CD8-positive, alpha-beta memory T cell (primary cell): ENCODE results near the gene SP4. TPM values are rescaled to one million over a fixed set of nuclear protein-coding genes. Genes with fewer than 3 reads are reported as not detected.

Experiments
- CTCF ChIA-PET: fragments of 350-600 bp; sonication (Branson Sonifier 250); formaldehyde crosslinking; loops from one replicate; lab custom pipeline; 2021; ENCODE audit warnings: antibody characterized with exemption; lab: Charles Lee
- POLR2A ChIA-PET: fragments of 350-600 bp; sonication (Branson Sonifier 250); formaldehyde crosslinking; loops from one replicate; lab custom pipeline; 2021; ENCODE audit warnings: antibody characterized with exemption; lab: Charles Lee
- DNase-seq, 5 donors: peaks; one replicate each; pipeline versions ENCODE4 v3.0.0 to v3.0.0-alpha.2; 2020 to 2022; ENCODE audit warnings: mixed read lengths in 1 of 5
- H3K27ac ChIP-seq: one replicate; pipeline ENCODE4 v1.7.0; 2013; ENCODE audit warnings: low read depth, mild to moderate bottlenecking, low read length, moderate library complexity
- H3K27me3 ChIP-seq: 2 replicates; pipeline ENCODE4 v1.7.0; 2013; ENCODE audit warnings: low read length, mild to moderate bottlenecking; ENCODE audit not compliant: insufficient read depth, poor library complexity, severe bottlenecking
- H3K36me3 ChIP-seq: 2 replicates; pipeline ENCODE4 v1.7.0; 2013; ENCODE audit warnings: mild to moderate bottlenecking, low read length, moderate library complexity; ENCODE audit not compliant: insufficient read depth
- H3K4me1 ChIP-seq: 2 replicates; pipeline ENCODE4 v1.7.0; 2013; ENCODE audit warnings: mild to moderate bottlenecking, low read length, moderate library complexity; ENCODE audit not compliant: insufficient read depth
- H3K4me3 ChIP-seq: 2 replicates; pipeline ENCODE4 v1.7.0; 2013; ENCODE audit warnings: mild to moderate bottlenecking, low read length
- H3K9me3 ChIP-seq: 2 replicates; pipeline ENCODE4 v1.7.0; 2013; ENCODE audit warnings: mild to moderate bottlenecking, low read length
- H3K27ac Mint-ChIP-seq, 8 donors: one replicate each; pipeline ENCODE4 v1.8.0; 2020 to 2021; ENCODE audit warnings: mixed read lengths in 8 of 8, mild to moderate bottlenecking in 6 of 8, inconsistent platforms in 3 of 8, moderate library complexity in 3 of 8
- H3K27me3 Mint-ChIP-seq, 2 donors: one replicate each; pipeline ENCODE4 v1.8.0; 2020 to 2021; ENCODE audit warnings: mixed read lengths in 2 of 2, mild to moderate bottlenecking in 1 of 2, moderate library complexity in 1 of 2
- H3K36me3 Mint-ChIP-seq, 3 donors: one replicate each; pipeline ENCODE4 v1.8.0; 2020 to 2021; ENCODE audit warnings: mixed read lengths in 3 of 3, inconsistent platforms in 1 of 3, mild to moderate bottlenecking in 1 of 3
- H3K4me1 Mint-ChIP-seq, 3 donors: one replicate each; pipeline ENCODE4 v1.8.0; 2020 to 2021; ENCODE audit warnings: mixed read lengths in 3 of 3, inconsistent platforms in 1 of 3, mild to moderate bottlenecking in 1 of 3
- H3K4me3 Mint-ChIP-seq, 7 donors: one replicate each; pipeline ENCODE4 v1.8.0; 2020 to 2021; ENCODE audit warnings: mixed read lengths in 7 of 7, mild to moderate bottlenecking in 6 of 7, moderate library complexity in 4 of 7, inconsistent platforms in 2 of 7
- H3K9me3 Mint-ChIP-seq, 5 donors: one replicate each; pipeline ENCODE4 v1.8.0; 2020 to 2022; ENCODE audit warnings: mixed read lengths in 5 of 5, mild to moderate bottlenecking in 3 of 5, moderate library complexity in 2 of 5, inconsistent platforms in 1 of 5
- polyA plus RNA-seq: library from polyadenylated mRNA; unstranded; fragments of 300-500 nt; fragmentation: Illumina TruSeq; gene quantifications from one replicate; pipeline ENCODE4 v1.2.3, GENCODE V29; 2021
- total RNA-seq, 2 experiments: library from RNA; stranded (reverse); gene quantifications; one replicate each; pipeline ENCODE4 v1.2.3, GENCODE V29; 2021

Gene SP4
- total and polyA plus RNA-seq, 3 experiments from 2014 or later: 14.1 to 22.2 (median 20.0) TPM

GRCh38 chr7:21412957-21413356, 14.9 kb upstream of the SP4 start:
- Histone ChIP-seq H3K36me3 (no peaks in the 10 kb centered on the region), H3K9me3 (no peaks in the 10 kb centered on the region), H3K4me1 (peaks cover 25% of the 10 kb centered on the region), H3K4me3 (no peak overlapping the region), H3K27me3 (no peaks in the 10 kb centered on the region), H3K27ac (no peak overlapping the region)
- Mint-ChIP-seq H3K27me3 (no peaks in the 10 kb centered on the region), H3K4me1 (peaks cover 55 to 68% (median 68%) of the 10 kb centered on the region in 3 donors), H3K9me3 (no peaks in the 10 kb centered on the region), H3K27ac (peak overlapping the region; percentile 76 to 95 (median 89)), H3K36me3 (peaks cover 0 to 17% (median 4%) of the 10 kb centered on the region in 3 donors), H3K4me3 (peak overlapping the region; percentile 17 to 74 (median 69))
- DNase-seq: no peak
- CTCF ChIA-PET: interaction anchor here (0.9 to 3.2 kb wide), 6 partner anchors 9 to 156 kb away, joined by 3 to 13 read pairs (median 3); partner anchors contain the start of gene SP4
- POLR2A ChIA-PET: interaction anchor here (4.4 kb wide), 1 partner anchor 14 kb away, joined by 21 read pairs; the partner anchor contains the start of gene SP4

- peaks cover 25% of the 10 kb centered on the region for H3K4me1 ChIP-seq
- H3K36me3 Mint-ChIP-seq: peaks cover 0 to 18% (median 4%) of the 10 kb centered on the region in 3 donors
- H3K9me3 ChIP-seq: no peaks in the 10 kb centered on the region
- H3K27ac Mint-ChIP-seq: peak overlapping the region; percentile 76 to 95 (median 86)
- H3K27me3 ChIP-seq: no peaks in the 10 kb centered on the region
- peak overlapping the region in 5 of 7 donors; percentile 9 to 74 (median 68) for H3K4me3 Mint-ChIP-seq
- H3K4me3 ChIP-seq: no peak overlapping the region
- H3K4me1 Mint-ChIP-seq: peaks cover 50 to 63% (median 63%) of the 10 kb centered on the region in 3 donors
- H3K27ac ChIP-seq: no peak overlapping the region
- H3K9me3 Mint-ChIP-seq: no peaks in the 10 kb centered on the region
- no peaks in the 10 kb centered on the region for H3K36me3 ChIP-seq
- DNase-seq: no peak
- no peaks in the 10 kb centered on the region for H3K27me3 Mint-ChIP-seq
- ChIA-PET POLR2A (interaction anchor here (4.4 kb wide), 1 partner anchor 14 kb away, joined by 21 read pairs; the partner anchor contains the start of gene SP4), CTCF (interaction anchor here (2.3 to 3.2 kb wide), 2 partner anchors 14 to 152 kb away, joined by 11 to 13 read pairs; partner anchors contain the start of gene SP4)
Measured at GRCh38 chr7:21413502-21413901, 14.4 kb upstream of the SP4 start.

- Mint-ChIP-seq H3K27me3 (no peaks in the 10 kb centered on the region), H3K27ac (peak overlapping the region in 2 of 8 donors; percentile 14 to 24), H3K9me3 (no peaks in the 10 kb centered on the region), H3K4me3 (no peak overlapping the region), H3K4me1 (peaks cover 44 to 59% (median 57%) of the 10 kb centered on the region in 3 donors), H3K36me3 (peaks cover 0 to 21% (median 3%) of the 10 kb centered on the region in 3 donors)
- ChIA-PET CTCF (no interaction called here), POLR2A (interaction anchor here (4.4 kb wide), 1 partner anchor 12 kb away, joined by 21 read pairs; the partner anchor contains the start of gene SP4)
- no peak for DNase-seq
- Histone ChIP-seq H3K4me3 (no peak overlapping the region), H3K27ac (no peak overlapping the region), H3K27me3 (no peaks in the 10 kb centered on the region), H3K9me3 (no peaks in the 10 kb centered on the region), H3K4me1 (peaks cover 25% of the 10 kb centered on the region), H3K36me3 (no peaks in the 10 kb centered on the region)
Measured at GRCh38 chr7:21414795-21415393, 13.0 kb upstream of the SP4 start.

- CTCF ChIA-PET: no interaction called here
- no peaks in the 10 kb centered on the region for H3K27me3 ChIP-seq
- no peaks in the 10 kb centered on the region for H3K9me3 ChIP-seq
- H3K36me3 ChIP-seq: no peaks in the 10 kb centered on the region
- H3K4me3 ChIP-seq: no peak overlapping the region
- peaks cover 0 to 21% (median 2%) of the 10 kb centered on the region in 3 donors for H3K36me3 Mint-ChIP-seq
- H3K4me3 Mint-ChIP-seq: no peak overlapping the region
- H3K27me3 Mint-ChIP-seq: no peaks in the 10 kb centered on the region
- no peaks in the 10 kb centered on the region for H3K9me3 Mint-ChIP-seq
- no peak overlapping the region for H3K27ac ChIP-seq
- H3K27ac Mint-ChIP-seq: no peak overlapping the region
- no peak for DNase-seq
- H3K4me1 Mint-ChIP-seq: peaks cover 28 to 33% (median 29%) of the 10 kb centered on the region in 3 donors
- POLR2A ChIA-PET: no interaction called here
- H3K4me1 ChIP-seq: peaks cover 13% of the 10 kb centered on the region
Measured at GRCh38 chr7:21417647-21418046, 10.2 kb upstream of the SP4 start.

GRCh38 chr7:21422751-21423150, 5.1 kb upstream of the SP4 start:
- H3K36me3 Mint-ChIP-seq: peaks cover 0 to 7% (median 4%) of the 10 kb centered on the region in 3 donors
- no peak overlapping the region for H3K27ac Mint-ChIP-seq
- H3K27me3 ChIP-seq: no peaks in the 10 kb centered on the region
- H3K4me1 ChIP-seq: peaks cover 5% of the 10 kb centered on the region
- no peaks in the 10 kb centered on the region for H3K9me3 Mint-ChIP-seq
- no peaks in the 10 kb centered on the region for H3K27me3 Mint-ChIP-seq
- H3K4me1 Mint-ChIP-seq: peaks cover 3 to 11% (median 9%) of the 10 kb centered on the region in 3 donors
- H3K27ac ChIP-seq: no peak overlapping the region
- H3K4me3 Mint-ChIP-seq: no peak overlapping the region
- H3K9me3 ChIP-seq: no peaks in the 10 kb centered on the region
- H3K36me3 ChIP-seq: no peaks in the 10 kb centered on the region
- CTCF ChIA-PET: interaction anchor here (0.9 kb wide), 1 partner anchor 10 kb away, joined by 3 read pairs; no protein-coding TSS in a partner anchor
- POLR2A ChIA-PET: no interaction called here
- H3K4me3 ChIP-seq: no peak overlapping the region
- no peak for DNase-seq

- H3K9me3 ChIP-seq: no peaks in the 10 kb centered on the region
Measured at GRCh38 chr7:21425290-21425689, 2.6 kb upstream of the SP4 start.

GRCh38 chr7:21426286-21427181, 1.3 kb upstream of the SP4 start:
- Mint-ChIP-seq H3K9me3 (no peaks in the 10 kb centered on the region), H3K4me3 (peak overlapping the region; percentile 91 to 100 (median 98)), H3K36me3 (peaks cover 5 to 30% (median 6%) of the 10 kb centered on the region in 3 donors), H3K27ac (peak overlapping the region in 7 of 8 donors; percentile 82 to 98 (median 87)), H3K4me1 (peaks cover 32 to 43% (median 43%) of the 10 kb centered on the region in 3 donors), H3K27me3 (no peaks in the 10 kb centered on the region)
- ChIA-PET POLR2A (interaction anchor here (1.0 to 2.3 kb wide), 5 partner anchors 13 to 88 kb away, joined by 3 to 21 read pairs (median 11); no protein-coding TSS in a partner anchor), CTCF (interaction anchor here (0.9 to 1.9 kb wide), 10 partner anchors 14 to 168 kb away, joined by 3 to 13 read pairs (median 4); no protein-coding TSS in a partner anchor)
- DNase-seq: no peak
- Histone ChIP-seq H3K36me3 (peaks cover 6% of the 10 kb centered on the region), H3K9me3 (no peaks in the 10 kb centered on the region), H3K4me1 (peaks cover 32% of the 10 kb centered on the region), H3K27me3 (no peaks in the 10 kb centered on the region), H3K4me3 (peak overlapping the region; percentile 78), H3K27ac (peak overlapping the region; percentile 48)

More at GRCh38 chr7:21425290-21425689, 2.6 kb upstream of the SP4 start:
- Mint-ChIP-seq H3K27ac (no peak overlapping the region), H3K4me1 (peaks cover 20 to 31% (median 31%) of the 10 kb centered on the region in 3 donors), H3K4me3 (peak overlapping the region in 1 of 7 donors; percentile 17), H3K27me3 (no peaks in the 10 kb centered on the region), H3K9me3 (no peaks in the 10 kb centered on the region), H3K36me3 (peaks cover 5 to 25% (median 6%) of the 10 kb centered on the region in 3 donors)
- POLR2A ChIA-PET: no interaction called here
- CTCF ChIA-PET: no interaction called here
- Histone ChIP-seq H3K27me3 (no peaks in the 10 kb centered on the region), H3K27ac (no peak overlapping the region), H3K36me3 (peaks cover 6% of the 10 kb centered on the region), H3K4me1 (peaks cover 23% of the 10 kb centered on the region), H3K4me3 (no peak overlapping the region)
- no peak for DNase-seq
